HG03064 (cell line): ENCODE results near the gene IQSEC1.

Experiments used
- ATAC-seq: cut with Tn5 transposase; IDR thresholded peaks from one replicate; pipeline ENCODE4 v1.9.1; 2021; ENCODE audit warnings: low read depth; ENCODE audit not compliant: unreplicated experiment

Gene IQSEC1

DNA sequence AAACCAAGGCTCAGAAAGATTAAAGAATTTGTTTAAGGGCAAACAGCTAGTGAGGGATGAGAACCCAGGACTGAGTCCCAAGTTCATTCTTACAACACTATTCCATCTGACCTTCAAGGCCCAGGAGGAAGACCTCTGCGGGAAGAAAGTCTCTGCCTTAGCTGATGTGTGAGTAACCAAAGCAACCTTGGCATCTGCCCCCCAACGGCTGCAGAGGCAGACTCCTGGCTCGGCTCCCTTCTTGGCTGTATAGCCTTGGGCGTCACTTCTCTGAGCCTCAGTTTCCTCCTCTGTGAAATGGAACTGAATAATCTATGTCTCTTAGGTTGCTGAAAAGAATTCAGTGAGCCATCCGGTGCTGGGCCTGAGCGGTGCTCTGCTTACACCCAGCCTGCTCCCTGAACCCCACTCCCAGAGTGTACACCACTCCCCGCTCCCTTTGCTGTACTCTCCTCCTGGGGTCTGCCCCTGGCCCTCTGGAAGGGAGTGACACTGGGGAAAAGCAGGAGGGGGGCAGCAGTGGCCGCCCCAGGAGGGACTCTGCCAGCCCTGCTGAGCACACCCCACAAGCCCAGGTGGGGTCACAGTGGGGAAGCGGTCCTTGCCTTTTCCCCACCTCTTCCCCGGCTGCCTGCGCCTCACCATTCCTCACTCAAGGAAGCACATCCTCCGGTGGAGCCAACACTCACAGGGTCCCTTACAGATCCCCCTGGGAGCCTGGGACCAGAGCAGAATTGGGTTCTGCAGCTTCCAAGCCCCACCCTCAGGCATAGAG is 97.3 kb downstream of the IQSEC1 start:
- no peak for ATAC-seq

DNA sequence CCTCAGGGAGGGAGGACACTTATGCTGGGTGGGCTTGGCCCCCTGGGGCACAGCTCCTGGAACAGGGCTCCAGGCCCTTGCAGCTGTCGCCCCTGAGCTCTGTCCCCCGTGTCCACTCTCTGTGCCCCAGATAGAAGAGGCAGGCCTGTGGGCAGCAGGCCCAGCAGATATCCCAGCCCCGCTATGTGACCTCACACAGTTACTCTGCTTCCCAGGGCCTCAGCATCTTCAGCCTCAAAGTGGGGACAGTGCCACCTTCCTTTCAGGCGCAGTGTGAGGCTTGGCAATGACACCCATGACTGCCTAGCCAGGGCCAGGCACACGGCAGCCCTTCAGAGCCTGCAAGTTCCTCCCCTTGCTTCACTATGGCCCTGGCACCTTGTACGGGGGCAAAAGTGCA is 98.4 kb downstream of the IQSEC1 start:
- no peak for ATAC-seq

- no peak for ATAC-seq
Measured at GRCh38 chr3:12974334-12974733, 98.9 kb downstream of the IQSEC1 start.

DNA sequence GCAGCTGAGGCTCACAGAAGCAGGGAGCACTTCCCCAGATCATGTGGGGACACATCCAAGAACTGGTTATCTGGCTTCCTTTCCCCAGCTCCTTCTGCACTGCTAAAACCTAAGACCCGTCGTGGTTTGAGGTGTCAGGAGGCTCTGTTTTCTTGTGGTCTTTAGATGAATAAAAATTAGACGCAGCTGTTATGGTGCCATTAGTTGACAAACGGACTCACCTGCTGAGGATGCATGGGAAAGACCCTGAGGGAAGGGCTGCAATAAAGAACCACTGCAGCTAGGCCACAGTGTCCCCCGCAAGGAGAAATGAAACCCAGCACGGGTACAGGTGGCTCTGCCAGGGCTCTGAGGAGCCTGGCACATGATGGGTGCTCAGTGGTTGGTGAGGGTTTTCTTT is 99.4 kb downstream of the IQSEC1 start:
- no peak for ATAC-seq

- no peak for ATAC-seq
Measured at GRCh38 chr3:12972781-12973702, 100.2 kb downstream of the IQSEC1 start.

GRCh38 chr3:12972043-12972442 is 101.2 kb downstream of the IQSEC1 start:
- no peak for ATAC-seq

- ATAC-seq = no peak
Measured at GRCh38 chr3:12970684-12971083, 102.5 kb downstream of the IQSEC1 start.

GRCh38 chr3:12969486-12969885 is 103.7 kb downstream of the IQSEC1 start:
- ATAC-seq = no peak

GRCh38 chr3:12968541-12968940 is 104.7 kb downstream of the IQSEC1 start:
- ATAC-seq = no peak

GRCh38 chr3:12967606-12968351 is 105.5 kb downstream of the IQSEC1 start:
- ATAC-seq = peak; percentile 70

DNA sequence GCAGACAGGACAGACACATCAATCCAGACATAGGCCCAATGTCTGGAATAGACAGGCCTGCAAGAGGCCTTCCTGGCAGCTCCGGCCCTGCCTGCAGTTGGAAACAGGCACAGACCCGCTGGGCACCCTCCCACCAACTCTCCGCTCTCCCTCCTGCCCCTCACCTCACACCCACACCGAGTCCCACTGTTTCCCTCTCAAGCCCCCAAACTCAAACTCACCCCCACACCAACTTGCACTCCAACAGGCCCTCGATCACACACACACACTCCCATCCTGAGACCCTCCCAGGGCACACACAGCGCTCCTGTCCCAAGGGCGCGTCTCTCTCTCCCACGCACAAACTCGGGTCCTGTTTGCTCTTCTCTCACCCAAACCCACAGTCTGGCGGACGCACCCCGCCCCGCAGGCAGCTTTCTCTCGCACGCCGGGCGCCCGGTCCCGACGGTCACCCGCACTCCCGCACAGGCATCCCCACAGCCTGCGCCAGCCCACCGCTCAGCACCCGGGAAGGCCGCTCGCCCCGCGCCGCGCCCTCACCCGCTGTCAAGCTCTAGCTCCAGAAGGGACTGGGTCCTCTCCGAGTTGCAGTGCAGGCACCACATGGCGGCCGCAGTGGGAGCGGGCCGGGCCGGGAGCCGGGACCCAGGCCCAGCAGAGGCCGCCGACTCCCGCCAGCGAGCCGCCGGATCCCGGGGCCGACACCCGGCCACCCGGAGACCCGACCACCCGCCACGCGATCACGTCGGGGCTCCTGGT is 106.2 kb downstream of the IQSEC1 start:
- ATAC-seq = peak; percentile 25

DNA sequence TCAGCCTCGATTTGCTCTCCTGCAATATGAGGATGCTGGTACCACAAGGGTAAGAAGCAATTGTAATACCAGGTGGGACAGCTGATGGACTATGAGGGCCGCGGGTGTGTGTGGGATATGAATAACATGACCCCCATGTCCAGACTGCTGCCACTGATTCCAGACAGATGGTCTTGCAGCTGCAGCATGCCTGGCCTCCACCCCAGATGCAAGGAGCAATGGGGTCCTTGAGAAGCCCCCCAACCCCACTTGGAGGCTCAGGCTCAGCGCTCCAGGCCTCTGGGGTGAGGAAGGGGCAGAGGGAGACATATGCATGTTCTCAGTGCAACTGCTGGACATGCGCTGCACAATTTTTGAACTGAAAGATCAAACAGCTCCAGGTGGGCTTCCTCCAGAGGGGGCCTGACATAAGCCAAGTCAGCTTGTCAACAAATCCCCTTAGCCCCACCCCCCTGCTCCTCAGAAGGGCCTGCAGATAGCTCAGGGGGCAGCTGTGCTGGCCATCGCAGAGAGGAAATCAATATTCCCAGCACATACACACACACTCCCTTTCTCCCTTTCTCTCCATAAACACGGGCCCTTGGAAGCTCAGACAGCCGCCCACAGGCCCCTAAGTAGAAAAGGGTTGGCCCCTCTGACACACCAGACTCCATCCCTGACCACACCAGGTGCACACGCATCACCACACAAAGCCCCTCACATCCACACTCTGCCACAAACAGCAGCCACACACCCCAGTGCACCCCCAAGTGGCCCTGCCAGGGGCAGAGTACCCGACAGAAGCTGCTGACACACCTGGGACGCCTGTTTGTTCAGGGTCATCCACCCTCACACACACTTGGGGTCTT is 107.0 kb downstream of the IQSEC1 start:
- no peak for ATAC-seq

DNA sequence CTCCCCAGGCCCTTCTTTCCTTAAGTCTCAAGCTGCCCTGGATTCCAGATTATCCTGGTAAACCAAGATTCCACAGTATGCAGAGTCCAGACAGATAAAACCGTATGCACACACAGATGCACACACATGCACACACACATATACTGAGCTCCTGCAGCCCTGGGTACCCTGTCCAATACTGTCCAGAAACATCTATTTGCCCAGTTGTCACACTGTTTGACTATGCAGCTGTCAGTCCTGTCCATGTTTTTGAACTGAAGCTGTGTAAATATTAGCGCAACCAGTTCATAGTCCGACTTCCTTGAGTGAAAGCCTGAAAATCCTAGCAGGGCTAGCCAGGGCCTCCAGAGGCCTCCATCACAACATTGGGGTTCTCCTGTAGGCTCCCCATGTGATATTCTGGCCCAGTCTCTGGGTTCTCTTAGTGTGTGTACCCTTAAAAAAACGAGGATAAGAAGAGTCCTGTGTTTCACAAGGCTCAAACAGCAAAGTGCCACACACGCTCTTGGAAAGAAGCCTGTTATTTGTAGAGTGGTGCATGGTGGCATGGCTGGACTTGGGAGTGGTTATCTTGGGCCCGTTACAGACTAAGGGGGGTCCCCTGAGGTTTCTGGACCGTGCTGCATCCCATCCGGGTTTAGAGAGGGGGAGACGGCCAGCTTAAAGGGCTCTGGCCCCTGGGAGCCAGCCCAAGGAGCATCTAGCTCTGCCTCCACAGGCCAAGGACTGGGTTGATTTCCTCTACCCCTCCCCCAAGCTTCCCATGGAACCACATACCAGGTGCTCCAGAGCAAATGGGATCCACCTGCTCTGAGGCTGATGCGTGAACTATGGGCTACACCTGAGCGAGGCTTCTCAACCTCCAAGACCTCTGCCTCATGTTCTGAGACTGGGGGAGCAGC is 108.3 kb downstream of the IQSEC1 start:
- ATAC-seq = no peak

DNA sequence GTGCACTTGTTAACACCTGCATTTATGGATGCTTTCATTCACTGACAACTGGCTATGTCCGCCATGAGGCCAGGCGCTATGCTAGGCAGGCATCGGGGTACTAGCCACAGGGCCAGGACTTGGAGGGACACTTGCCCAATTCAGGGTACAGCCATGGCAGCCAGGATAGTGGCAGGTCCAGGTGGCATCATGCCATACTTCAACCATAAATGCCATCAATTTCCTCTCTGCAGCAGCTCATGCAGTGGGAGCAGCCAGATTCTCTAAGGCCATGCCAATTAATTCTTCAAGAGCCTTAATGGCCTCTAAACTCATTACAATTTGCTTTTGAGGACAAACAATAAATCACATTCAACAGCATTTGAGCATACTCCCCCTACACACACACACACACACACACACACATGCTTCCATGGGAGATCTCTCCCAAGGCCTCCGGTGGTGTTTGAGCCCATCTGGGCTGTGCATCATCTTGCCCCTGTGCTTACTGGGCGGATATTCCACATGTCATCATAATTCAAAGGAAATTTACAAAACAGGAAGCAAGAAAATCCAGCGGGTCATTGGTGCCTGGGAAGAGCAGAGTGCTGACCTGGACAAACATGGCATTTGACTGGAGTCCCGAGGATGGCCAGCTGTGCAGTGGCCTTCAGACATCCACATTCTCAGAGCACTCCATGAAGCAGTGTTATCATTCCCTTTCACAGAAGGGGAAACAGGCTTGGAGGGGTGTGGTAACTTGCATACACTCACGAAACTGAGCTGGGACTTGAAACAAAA is 109.1 kb downstream of the IQSEC1 start:
- ATAC-seq = no peak

- ATAC-seq = no peak
Measured at GRCh38 chr3:12963231-12963896, 109.9 kb downstream of the IQSEC1 start.

DNA sequence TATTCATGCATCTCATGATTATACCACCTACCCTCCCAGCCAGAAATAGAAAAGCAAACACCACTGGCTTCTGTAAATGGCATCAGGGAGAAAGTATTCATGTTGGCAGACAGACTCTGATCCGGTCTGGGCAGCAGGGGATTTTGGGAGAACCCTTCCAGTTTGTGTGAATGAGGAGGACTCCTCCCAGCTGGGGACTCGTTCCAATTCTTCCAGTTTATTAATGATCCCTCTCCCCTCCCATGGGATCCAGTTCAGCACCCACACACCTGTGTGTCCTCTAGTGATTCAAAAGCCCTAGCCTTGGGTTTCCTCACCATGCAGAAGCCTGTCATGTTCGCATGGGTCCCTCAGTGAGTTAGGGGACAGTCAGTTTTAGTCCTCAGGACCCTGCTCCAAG is 110.9 kb downstream of the IQSEC1 start:
- ATAC-seq = no peak

DNA sequence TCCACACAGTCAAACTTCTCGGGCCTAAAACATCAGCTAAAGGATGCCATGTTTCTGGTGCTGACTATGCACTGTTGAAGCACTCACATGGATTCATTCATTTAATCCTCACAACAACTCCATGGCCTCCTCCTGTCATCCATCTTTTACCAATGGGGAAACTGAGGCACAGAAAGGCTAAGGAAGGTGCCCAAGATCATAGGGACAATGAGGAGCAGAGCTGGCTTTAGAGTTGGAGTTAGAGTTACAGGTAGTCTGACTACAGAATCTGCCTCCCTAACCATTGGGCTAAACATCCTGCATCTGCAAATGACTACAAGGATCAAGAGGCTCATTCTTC is 111.6 kb downstream of the IQSEC1 start:
- no peak for ATAC-seq
